Measurements from ENCODE around the gene RASIP1. TPM values are rescaled to one million over a fixed set of nuclear protein-coding genes. Genes with fewer than 3 reads are reported as not detected.

Gene RASIP1
- total and polyA plus RNA-seq, 2 of the 8 experiments (the other 6 are each of a cell fraction or from before 2014, with no cell fraction given), result 9.3 to 11.4 TPM

- no peak for TF ChIP-seq NANOG (IDR thresholded peaks at IDR 0.05; ENCODE audit: insufficient read depth, low read depth, low read length, poor library complexity, severe bottlenecking)
- no peak for TF ChIP-seq GABPA (IDR thresholded peaks at IDR 0.05; ENCODE audit: borderline replicate concordance, insufficient read depth, low read length)
Measured at GRCh38 chr19:48755787-48756186, 15.4 kb upstream of the RASIP1 start (continued).

Measured in H1 (cell line).